Transverse colon (tissue), 4 donors: ENCODE measurements around the gene COL23A1. TPM values are rescaled to one million over a fixed set of nuclear protein-coding genes. Genes with fewer than 3 reads are reported as not detected.
A peak's percentile ranks its signal among the peaks of the same experiment; 100 is the strongest.

Experiments used
- DNase-seq: peaks from one replicate; pipeline ENCODE4 v3.0.0-alpha.2; 2019
- H3K27ac ChIP-seq, 4 donors: fragments of 200-600 bp; sonication (generic); 2 replicates each; pipeline ENCODE4 v1.5.1; 2016 to 2018; ENCODE audit warnings: inconsistent platforms in 4 of 4
- H3K27me3 ChIP-seq: fragments of 200-600 bp; sonication (generic); 2 replicates; pipeline ENCODE4 v1.5.1; 2017; ENCODE audit warnings: inconsistent platforms
- H3K36me3 ChIP-seq, 4 donors: fragments of 200-600 bp; sonication (generic); 2 replicates each; pipeline ENCODE4 v1.5.1; 2017 to 2019; ENCODE audit warnings: inconsistent platforms in 4 of 4
- H3K4me1 ChIP-seq, 4 donors: fragments of 200-600 bp; sonication (generic); 2 replicates each; pipeline ENCODE4 v1.5.1; 2017 to 2020; ENCODE audit warnings: inconsistent platforms in 4 of 4
- H3K4me3 ChIP-seq, 4 donors: fragments of 200-600 bp; sonication (generic); 1 replicate in 1 of 4; 2 replicates in 3 of 4; pipeline versions ENCODE4 v1.5.1 to v1.6.1; 2017 to 2019; ENCODE audit warnings: inconsistent platforms in 4 of 4
- H3K9me3 ChIP-seq, 2 donors: fragments of 200-600 bp; sonication (generic); 2 replicates each; pipeline ENCODE4 v1.5.1; 2017 to 2019; ENCODE audit warnings: inconsistent platforms in 2 of 2
- CTCF ChIP-seq, 5 experiments: fragments of 200-600 bp in 3 of 5; fragments of 450-650 bp in 2 of 5; sonication (generic) in 3 of 5; IDR thresholded peaks; 1 replicate in 2 of 5; 2 replicates in 3 of 5; pipeline ENCODE4 v1.5.1; 2016 to 2017; ENCODE audit warnings: antibody characterized with exemption in 5 of 5, inconsistent platforms in 3 of 5, mild to moderate bottlenecking in 2 of 5, moderate library complexity in 1 of 5
- EP300 ChIP-seq: sonication (generic); formaldehyde crosslinking; IDR thresholded peaks from one replicate; pipeline ENCODE4 v1.6.1; 2017; ENCODE audit warnings: antibody characterized with exemption, low read depth
- POLR2A ChIP-seq: fragments of 450-650 bp; IDR thresholded peaks from one replicate; pipeline ENCODE4 v1.6.1; 2016; ENCODE audit warnings: antibody characterized with exemption, mild to moderate bottlenecking, moderate library complexity
- POLR2AphosphoS5 ChIP-seq, 3 donors: sonication (generic); formaldehyde crosslinking; IDR thresholded peaks; one replicate each; pipeline ENCODE4 v1.6.1; 2016; ENCODE audit warnings: antibody characterized with exemption in 3 of 3
- WGBS, 2 donors: methylation state at CpG; one replicate each; pipeline ENCODE4 v1.1.5; 2018; ENCODE audit warnings: low coverage in 1 of 2; 5-methylcytosine and 5-hydroxymethylcytosine counted together
- in situ Hi-C, 4 donors: fragments of 200-750 bp; cut with MboI; loops; one replicate each; pipeline versions ENCODE4 v1.15.0 to v1.15.1; 2017; ENCODE audit warnings: low sequenced_read_pairs in 3 of 4, low pct_ligation_motif_present in 1 of 4, low pct_unique_long_range_greater_than_20kb in 1 of 4
- intact Hi-C: fragments of 100-400 bp; cut with DNase I; formaldehyde crosslinking; loops from one replicate; pipeline ENCODE4 v1.15.1; 2023; ENCODE audit warnings: low total_unique reads
- total RNA-seq, 4 donors: library from RNA; depleted of rRNA; stranded (reverse); fragments of >200 nt; gene quantifications; one replicate each; pipeline ENCODE4 v1.1.0, GENCODE V29; 2016

The COL23A1 gene
- total RNA-seq, 4 donors from 2014 or later, result 0.14 to 2.2 (median 1.4) TPM; not detected in 1

- H3K4me3 ChIP-seq, result no peak overlapping the region
- H3K36me3 ChIP-seq, result no peaks in the 10 kb centered on the region
- WGBS, 2 donors, result 83 to 84% methylated on average over 3 to 30 of the region's 30 CpGs
- DNase-seq, result no peak
- no peaks in the 10 kb centered on the region for H3K27me3 ChIP-seq
- H3K27ac ChIP-seq, result no peak overlapping the region
- intact Hi-C loops, result no loop called here
- TF ChIP-seq POLR2A, result no peak
- TF ChIP-seq CTCF (IDR thresholded peaks at IDR 0.05), result no peak
- no peak for TF ChIP-seq POLR2AphosphoS5 (IDR thresholded peaks at IDR 0.05)
- no peak for TF ChIP-seq EP300
- in situ Hi-C loops, result no loop called here
- H3K9me3 ChIP-seq, result no peaks in the 10 kb centered on the region
- H3K4me1 ChIP-seq, result peaks cover 0 to 18% (median 3%) of the 10 kb centered on the region in 4 donors
Observed at GRCh38 chr5:178463321-178464155, 126.7 kb downstream of the COL23A1 start.

GRCh38 chr5:178462816-178463215 lies 127.4 kb downstream of the COL23A1 start:
- no peak for TF ChIP-seq EP300
- TF ChIP-seq CTCF (IDR thresholded peaks at IDR 0.05), result no peak
- TF ChIP-seq POLR2A, result no peak
- TF ChIP-seq POLR2AphosphoS5 (IDR thresholded peaks at IDR 0.05), result no peak
- in situ Hi-C loops (no loop called here), intact Hi-C loops (no loop called here)
- Histone ChIP-seq H3K9me3 (no peaks in the 10 kb centered on the region), H3K36me3 (no peaks in the 10 kb centered on the region), H3K4me1 (peaks cover 0 to 11% (median 1%) of the 10 kb centered on the region in 4 donors), H3K4me3 (no peak overlapping the region), H3K27ac (no peak overlapping the region), H3K27me3 (no peaks in the 10 kb centered on the region)
- no peak for DNase-seq
- 77 to 90% methylated on average over 12 to 13 of the region's 13 CpGs for WGBS, 2 donors

- TF ChIP-seq POLR2AphosphoS5 (IDR thresholded peaks at IDR 0.05), result no peak
- TF ChIP-seq CTCF (IDR thresholded peaks at IDR 0.05), result no peak
- no peak for TF ChIP-seq EP300
- TF ChIP-seq POLR2A, result no peak
- no peaks in the 10 kb centered on the region for H3K27me3 ChIP-seq
- no peak overlapping the region for H3K4me3 ChIP-seq
- intact Hi-C loops, result no loop called here
- H3K4me1 ChIP-seq, result peaks cover 0 to 8% (median 0%) of the 10 kb centered on the region in 4 donors
- H3K9me3 ChIP-seq, result no peaks in the 10 kb centered on the region
- in situ Hi-C loops, result no loop called here
- H3K36me3 ChIP-seq, result no peaks in the 10 kb centered on the region
- no peak for DNase-seq
- H3K27ac ChIP-seq, result no peak overlapping the region
Observed at GRCh38 chr5:178462076-178462475, 128.1 kb downstream of the COL23A1 start.

GRCh38 chr5:178461004-178461730 lies 129.0 kb downstream of the COL23A1 start:
- H3K27ac ChIP-seq, result peak overlapping the region in 2 of 4 donors; percentile 11 to 14
- peaks cover 0 to 8% (median 0%) of the 10 kb centered on the region in 4 donors for H3K4me1 ChIP-seq
- 35 to 92% methylated on average over 2 to 12 of the region's 12 CpGs for WGBS, 2 donors
- TF ChIP-seq CTCF (IDR thresholded peaks at IDR 0.05) (peak; percentile 54 to 75 (median 71)), POLR2A (no peak)
- H3K27me3 ChIP-seq, result no peaks in the 10 kb centered on the region
- DNase-seq, result peak; percentile 76
- intact Hi-C loops, result no loop called here
- H3K36me3 ChIP-seq, result no peaks in the 10 kb centered on the region
- no peaks in the 10 kb centered on the region for H3K9me3 ChIP-seq
- no peak overlapping the region for H3K4me3 ChIP-seq
- in situ Hi-C loops, result no loop called here
